Measurements from ENCODE around the gene KNDC1. TPM values are rescaled to one million over a fixed set of nuclear protein-coding genes. Genes with fewer than 3 reads are reported as not detected.

Gene KNDC1
- total RNA-seq, 1 experiment from 2014 or later: 15.7 TPM

- H3K18ac ChIP-seq (ENCODE audit: insufficient read length, low read depth, low read length): no peak overlapping the region
- no peak for TF ChIP-seq CTCF (conservative IDR thresholded peaks at IDR 0.05)
- no peak overlapping the region for H2BK5ac ChIP-seq (ENCODE audit: insufficient read length, low read length)
- no peaks in the 10 kb centered on the region for H3K79me1 ChIP-seq (ENCODE audit: insufficient read depth, low read depth, low read length, poor library complexity, severe bottlenecking)
- H3K9ac ChIP-seq (ENCODE audit: extremely low read depth, insufficient read length, low read length): no peak overlapping the region
- no peak overlapping the region for H3K56ac ChIP-seq (ENCODE audit: insufficient read length, low read depth, low read length)
- no peaks in the 10 kb centered on the region for H3K9me3 ChIP-seq (ENCODE audit: control insufficient read depth, low read depth, low read length)
- no peak overlapping the region for H4K5ac ChIP-seq (ENCODE audit: insufficient read length, low read depth, low read length)
- H3K79me2 ChIP-seq (ENCODE audit: insufficient read depth, low read length): no peaks in the 10 kb centered on the region
- H3K4me1 Mint-ChIP-seq: no peaks in the 10 kb centered on the region; a peak in 1 of 4 replicates
- no peak overlapping the region for H3K4me3 Mint-ChIP-seq
- no peak overlapping the region for H4K8ac ChIP-seq (replicated peaks; ENCODE audit: insufficient read length, low read depth, low read length)
- H3K27me3 Mint-ChIP-seq (ENCODE audit: low read depth): peaks cover 2% of the 10 kb centered on the region
- no peak overlapping the region for H3K27ac ChIP-seq (ENCODE audit: insufficient read length, low read depth, low read length)
- H3K4me1 ChIP-seq (ENCODE audit: insufficient read depth, low read length): no peaks in the 10 kb centered on the region
- H2BK120ac ChIP-seq (ENCODE audit: low read depth, low read length, poor library complexity, severe bottlenecking): no peak overlapping the region
- peaks cover 0 to 4% of the 10 kb centered on the region in 2 experiments; a peak in 1 of 5 replicates for H3K9me3 Mint-ChIP-seq
- no peaks in the 10 kb centered on the region for H3K36me3 Mint-ChIP-seq (ENCODE audit: insufficient read depth in 1 of 3, low read depth in 3 of 3)
- H3K4me2 ChIP-seq (ENCODE audit: insufficient read depth, insufficient read length, low read length): no peak overlapping the region
- no peak overlapping the region for H3T11ph ChIP-seq (ENCODE audit: low read length)
- H3K27ac Mint-ChIP-seq: no peak overlapping the region; a peak in 2 of 7 replicates
- no peak overlapping the region; the same call in 1 of the 2 replicates for H3K14ac ChIP-seq (ENCODE audit: insufficient read depth, low read length)
- no peaks in the 10 kb centered on the region for H3K23me2 ChIP-seq (ENCODE audit: insufficient read length, low read depth, low read length, poor library complexity, severe bottlenecking)
- no peak overlapping the region for H2BK20ac ChIP-seq (ENCODE audit: low read depth, low read length, poor library complexity, severe bottlenecking)
- H3K4ac ChIP-seq (ENCODE audit: low read depth, low read length): no peak overlapping the region
- no peak overlapping the region for H2AFZ ChIP-seq (ENCODE audit: low read length)
- no peaks in the 10 kb centered on the region for H3K27me3 ChIP-seq (ENCODE audit: insufficient read depth, low read length)
- no peak overlapping the region for H4K91ac ChIP-seq (ENCODE audit: insufficient read length, low read depth, low read length)
- WGBS (ENCODE audit: extremely low coverage, insufficient read length, low lambda C conversion rate): no CpG with 5 or more reads among the region's 41 CpGs
- H3K23ac ChIP-seq (ENCODE audit: insufficient read length, low read depth, low read length): no peak overlapping the region
- no peak overlapping the region for H2BK15ac ChIP-seq (ENCODE audit: low read depth, low read length)
- H2AK5ac ChIP-seq (ENCODE audit: insufficient read length, low read length): no peak overlapping the region
- DNase-seq: peak; percentile 22
- H4K20me1 ChIP-seq (ENCODE audit: control insufficient read depth, insufficient read depth, insufficient read length): no peaks in the 10 kb centered on the region
- H2BK12ac ChIP-seq (ENCODE audit: insufficient read length, low read depth, low read length): no peak overlapping the region
Observed at GRCh38 chr10:133131734-133132472, 28.1 kb upstream of the KNDC1 start.

All from H9 (cell line).